Lung (tissue), 13 donors: Measurements from ENCODE around the gene ZNF311. TPM values are rescaled to one million over a fixed set of nuclear protein-coding genes. Genes with fewer than 3 reads are reported as not detected.

ENCODE experiments used
- ATAC-seq: fragments of 200-7000 bp; cut with Tn5 transposase; one replicate; pipeline ENCODE4 v1.9.1; 2020; ENCODE audit warnings: moderate number of reproducible peaks; ENCODE audit not compliant: insufficient read depth, low FRiP score
- DNase-seq, 3 donors: peaks; one replicate each; pipeline ENCODE4 v3.0.0-alpha.2; 2013 to 2017
- H3K27ac ChIP-seq, 2 donors: one replicate each; pipeline ENCODE4 v1.5.1; 2013; ENCODE audit warnings: mild to moderate bottlenecking in 2 of 2, moderate library complexity in 2 of 2, control low read depth in 1 of 2, inconsistent platforms in 1 of 2, low read depth in 1 of 2, low read length in 1 of 2
- H3K27me3 ChIP-seq, 3 donors: one replicate each; pipeline ENCODE4 v1.5.1; 2013; ENCODE audit warnings: low read length in 2 of 3; ENCODE audit not compliant: control insufficient read depth in 3 of 3, insufficient read depth in 3 of 3
- H3K36me3 ChIP-seq, 4 donors: one replicate each; pipeline ENCODE4 v1.5.1; 2013; ENCODE audit warnings: low read length in 4 of 4, mild to moderate bottlenecking in 1 of 4, moderate library complexity in 1 of 4; ENCODE audit not compliant: control insufficient read depth in 4 of 4, insufficient read depth in 4 of 4
- H3K4me1 ChIP-seq, 5 donors: one replicate each; pipeline ENCODE4 v1.5.1; 2013; ENCODE audit warnings: low read length in 5 of 5, mild to moderate bottlenecking in 2 of 5, moderate library complexity in 1 of 5; ENCODE audit not compliant: control insufficient read depth in 5 of 5, insufficient read depth in 5 of 5
- H3K4me3 ChIP-seq: one replicate; pipeline ENCODE4 v1.5.1; 2013; ENCODE audit warnings: mild to moderate bottlenecking, control low read depth, moderate library complexity
- H3K9ac ChIP-seq, 2 donors: one replicate each; pipeline ENCODE4 v1.5.1; 2013; ENCODE audit warnings: low read length in 2 of 2, control low read depth in 1 of 2; ENCODE audit not compliant: insufficient read depth in 1 of 2
- H3K9me3 ChIP-seq, 4 donors: one replicate each; pipeline ENCODE4 v1.5.1; 2013; ENCODE audit warnings: low read length in 3 of 4, mild to moderate bottlenecking in 1 of 4, moderate library complexity in 1 of 4; ENCODE audit not compliant: control insufficient read depth in 4 of 4, insufficient read depth in 3 of 4
- WGBS, 2 donors: extraction: QIAGEN DNeasy Blood & Tissue Kit; methylation state at CpG; one replicate each; pipeline ENCODE4 v1.1.7; 2013; 5-methylcytosine and 5-hydroxymethylcytosine counted together
- polyA plus RNA-seq, 2 donors: library from polyadenylated mRNA; stranded (reverse); fragments of 200-250 nt; gene quantifications; one replicate each; pipeline ENCODE4 v1.2.1, GENCODE V29; 2013
- small RNA-seq: library from RNA; depleted of rRNA; stranded (forward); fragments of <200 nt; gene quantifications from one replicate; pipeline ENCODE3, GENCODE V24; 2014; ENCODE audit warnings: low replicate concordance
- total RNA-seq, 2 donors: library from RNA; depleted of rRNA in 1 of 2; stranded (reverse); fragments of >200 nt in 1 of 2; gene quantifications; one replicate each; pipeline ENCODE4 v1.2.1, GENCODE V29; 2014 to 2021
- TF ChIP-seq, protein P1 (sequence below): IDR thresholded peaks from 2 replicates; pipeline ENCODE4 v1.5.1; 2012; ENCODE audit warnings: mild to moderate bottlenecking; ENCODE audit errors: control extremely low read depth, extremely low read depth
- donor health status: control.
- donor health status: control.
- donor health status: Bipolar disorder and iron deficiency.
- donor health status: healthy.
- donor health status: DM: yes; HTN: yes; CAD: no.

The ZNF311 gene
- total and polyA plus RNA-seq, 4 donors, result 0.42 to 3.1 (median 1.4) TPM

DNA sequence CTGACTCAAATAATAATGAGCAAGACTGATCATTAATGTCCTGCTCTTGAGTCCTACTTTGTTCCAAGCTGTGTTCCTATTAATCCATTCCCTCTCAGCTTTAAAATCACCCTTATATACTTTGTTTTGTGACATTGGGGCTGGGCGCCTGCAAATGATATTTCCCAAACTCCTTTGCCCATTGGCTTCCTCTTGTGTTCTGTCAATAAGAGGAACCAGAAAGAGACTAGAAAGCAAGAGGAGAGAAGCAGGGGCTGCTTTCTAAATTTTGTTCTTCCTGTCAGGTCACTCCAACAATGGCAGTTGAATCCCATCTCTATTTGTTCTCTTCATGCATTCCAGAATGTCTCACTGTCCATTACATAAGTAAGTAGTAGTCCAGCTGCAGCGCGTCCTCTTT, 59.8 kb downstream of the ZNF311 start:
- ATAC-seq (no peak), DNase-seq (no peak)
- Histone ChIP-seq H3K36me3 (no peaks in the 10 kb centered on the region), H3K27me3 (peaks cover 0 to 6% (median 0%) of the 10 kb centered on the region in 3 donors), H3K9me3 (no peaks in the 10 kb centered on the region), H3K4me3 (no peak overlapping the region), H3K27ac (no peak overlapping the region), H3K4me1 (peaks cover 0 to 23% (median 7%) of the 10 kb centered on the region in 5 donors), H3K9ac (no peak overlapping the region)
- TF ChIP-seq, protein P1, sequence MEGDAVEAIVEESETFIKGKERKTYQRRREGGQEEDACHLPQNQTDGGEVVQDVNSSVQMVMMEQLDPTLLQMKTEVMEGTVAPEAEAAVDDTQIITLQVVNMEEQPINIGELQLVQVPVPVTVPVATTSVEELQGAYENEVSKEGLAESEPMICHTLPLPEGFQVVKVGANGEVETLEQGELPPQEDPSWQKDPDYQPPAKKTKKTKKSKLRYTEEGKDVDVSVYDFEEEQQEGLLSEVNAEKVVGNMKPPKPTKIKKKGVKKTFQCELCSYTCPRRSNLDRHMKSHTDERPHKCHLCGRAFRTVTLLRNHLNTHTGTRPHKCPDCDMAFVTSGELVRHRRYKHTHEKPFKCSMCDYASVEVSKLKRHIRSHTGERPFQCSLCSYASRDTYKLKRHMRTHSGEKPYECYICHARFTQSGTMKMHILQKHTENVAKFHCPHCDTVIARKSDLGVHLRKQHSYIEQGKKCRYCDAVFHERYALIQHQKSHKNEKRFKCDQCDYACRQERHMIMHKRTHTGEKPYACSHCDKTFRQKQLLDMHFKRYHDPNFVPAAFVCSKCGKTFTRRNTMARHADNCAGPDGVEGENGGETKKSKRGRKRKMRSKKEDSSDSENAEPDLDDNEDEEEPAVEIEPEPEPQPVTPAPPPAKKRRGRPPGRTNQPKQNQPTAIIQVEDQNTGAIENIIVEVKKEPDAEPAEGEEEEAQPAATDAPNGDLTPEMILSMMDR, result no peak
- WGBS, 2 donors, result 66 to 87% methylated on average over 3 of the region's 3 CpGs

Small RNA genes lying within 50 kb of the gene (small RNA-seq; reads per million reads assigned to genes)
- not detected for gene RN7SL471P

Other genes with a start within 250 kb of the ZNF311 start
- 10 to 100 TPM; 47.0 to 81.9 TPM for gene TRIM27, start 81.3 kb downstream of the ZNF311 start, total RNA-seq
- gene TRIM27, start 81.3 kb downstream of the ZNF311 start, polyA plus RNA-seq, result 10 to 100 TPM; 34.8 to 45.1 TPM
- gene OR2W1, start 39.9 kb upstream of the ZNF311 start, total RNA-seq, result not detected
- gene OR2W1, start 39.9 kb upstream of the ZNF311 start, polyA plus RNA-seq, result not detected
- not detected for gene OR2B3, start 82.0 kb upstream of the ZNF311 start, total RNA-seq
- gene OR2B3, start 82.0 kb upstream of the ZNF311 start, polyA plus RNA-seq, result not detected
- gene OR2J1, start 94.2 kb upstream of the ZNF311 start, total RNA-seq, result not detected
- not detected for gene OR2J1, start 94.2 kb upstream of the ZNF311 start, polyA plus RNA-seq
- under 1 TPM in 1 of 2 donors, not detected in 1; 0.06 TPM for gene OR2J3, start 102.7 kb upstream of the ZNF311 start, total RNA-seq
- gene OR2J3, start 102.7 kb upstream of the ZNF311 start, polyA plus RNA-seq, result not detected
- not detected for gene OR2J2, start 165.6 kb upstream of the ZNF311 start, total RNA-seq
- gene OR2J2, start 165.6 kb upstream of the ZNF311 start, polyA plus RNA-seq, result not detected